Measurements from ENCODE around the gene APCDD1L. TPM values are rescaled to one million over a fixed set of nuclear protein-coding genes. Genes with fewer than 3 reads are reported as not detected.

Gene APCDD1L
- total RNA-seq, 4 donors from 2014 or later: 0.21 to 0.30 TPM; not detected in 2

- Histone ChIP-seq H3K9me3 (no peaks in the 10 kb centered on the region), H3K27ac (no peak overlapping the region), H3K27me3 (no peaks in the 10 kb centered on the region), H3K36me3 (peaks cover 0 to 21% (median 0%) of the 10 kb centered on the region in 3 donors), H3K4me3 (no peak overlapping the region), H3K4me1 (no peaks in the 10 kb centered on the region)
- 94 to 97% methylated on average over 18 to 24 of the region's 25 CpGs for WGBS, 2 donors
- no peak for TF ChIP-seq EP300 (IDR thresholded peaks at IDR 0.05)
- no peak for TF ChIP-seq POLR2A (IDR thresholded peaks at IDR 0.05)
- no peak for TF ChIP-seq CTCF (IDR thresholded peaks at IDR 0.05)
- DNase-seq (ENCODE audit: low spot score in 2 of 2): no peak
Measured at GRCh38 chr20:58461104-58461503, 54.1 kb downstream of the APCDD1L start.

- TF ChIP-seq EP300 (IDR thresholded peaks at IDR 0.05): no peak
- TF ChIP-seq CTCF (IDR thresholded peaks at IDR 0.05): no peak
- TF ChIP-seq POLR2A (IDR thresholded peaks at IDR 0.05): no peak
- WGBS, 2 donors: 81 to 83% methylated on average over 5 of the region's 5 CpGs
Measured at GRCh38 chr20:58459058-58459750, 56.0 kb downstream of the APCDD1L start.

GRCh38 chr20:58458342-58459057 is 56.7 kb downstream of the APCDD1L start:
- Histone ChIP-seq H3K27ac (no peak overlapping the region), H3K4me1 (no peaks in the 10 kb centered on the region), H3K27me3 (no peaks in the 10 kb centered on the region), H3K9me3 (peaks cover 0 to 9% (median 0%) of the 10 kb centered on the region in 4 donors), H3K36me3 (peaks cover 0 to 30% (median 0%) of the 10 kb centered on the region in 3 donors), H3K4me3 (no peak overlapping the region)
- no peak for TF ChIP-seq POLR2A (IDR thresholded peaks at IDR 0.05)
- TF ChIP-seq EP300 (IDR thresholded peaks at IDR 0.05): no peak
- no peak for TF ChIP-seq CTCF (IDR thresholded peaks at IDR 0.05)
- 75 to 84% methylated on average over 16 of the region's 16 CpGs for WGBS, 2 donors
- no peak for DNase-seq (ENCODE audit: low spot score in 2 of 2)

More at GRCh38 chr20:58459058-58459750, 56.0 kb downstream of the APCDD1L start:
- H3K9me3 ChIP-seq: peaks cover 0 to 4% (median 0%) of the 10 kb centered on the region in 4 donors
- H3K36me3 ChIP-seq: peaks cover 0 to 27% (median 0%) of the 10 kb centered on the region in 3 donors
- H3K4me3 ChIP-seq: no peak overlapping the region
- no peak for DNase-seq (ENCODE audit: low spot score in 2 of 2)
- no peaks in the 10 kb centered on the region for H3K4me1 ChIP-seq
- no peak overlapping the region for H3K27ac ChIP-seq
- no peaks in the 10 kb centered on the region for H3K27me3 ChIP-seq

GRCh38 chr20:58457083-58457695 is 58.0 kb downstream of the APCDD1L start:
- peaks cover 0 to 9% (median 0%) of the 10 kb centered on the region in 4 donors for H3K9me3 ChIP-seq
- H3K27me3 ChIP-seq: no peaks in the 10 kb centered on the region
- H3K4me3 ChIP-seq: no peak overlapping the region
- TF ChIP-seq CTCF (IDR thresholded peaks at IDR 0.05): no peak
- H3K36me3 ChIP-seq: peaks cover 0 to 30% (median 0%) of the 10 kb centered on the region in 3 donors
- H3K27ac ChIP-seq: no peak overlapping the region
- 88 to 93% methylated on average over 8 to 14 of the region's 14 CpGs for WGBS, 2 donors
- DNase-seq (ENCODE audit: low spot score in 2 of 2): no peak
- H3K4me1 ChIP-seq: no peaks in the 10 kb centered on the region

- no peak overlapping the region for H3K4me3 ChIP-seq
- no peaks in the 10 kb centered on the region for H3K4me1 ChIP-seq
Measured at GRCh38 chr20:58454460-58454859, 60.7 kb downstream of the APCDD1L start.

More at GRCh38 chr20:58454460-58454859, 60.7 kb downstream of the APCDD1L start:
- TF ChIP-seq EP300 (IDR thresholded peaks at IDR 0.05) (no peak), POLR2A (IDR thresholded peaks at IDR 0.05) (no peak), CTCF (IDR thresholded peaks at IDR 0.05) (no peak)
- peaks cover 0 to 44% (median 0%) of the 10 kb centered on the region in 3 donors for H3K36me3 ChIP-seq
- no peak for DNase-seq (ENCODE audit: low spot score in 2 of 2)
- peaks cover 0 to 9% (median 0%) of the 10 kb centered on the region in 4 donors for H3K9me3 ChIP-seq
- no peak overlapping the region for H3K27ac ChIP-seq
- H3K27me3 ChIP-seq: no peaks in the 10 kb centered on the region
